ENCODE data around the gene PXDC1.
"Not testable (repeated sequence)": the region's sequence is repeated elsewhere in the genome, so short reads cannot be mapped to it uniquely, and the experiment has no call there.

Gene PXDC1

DNA sequence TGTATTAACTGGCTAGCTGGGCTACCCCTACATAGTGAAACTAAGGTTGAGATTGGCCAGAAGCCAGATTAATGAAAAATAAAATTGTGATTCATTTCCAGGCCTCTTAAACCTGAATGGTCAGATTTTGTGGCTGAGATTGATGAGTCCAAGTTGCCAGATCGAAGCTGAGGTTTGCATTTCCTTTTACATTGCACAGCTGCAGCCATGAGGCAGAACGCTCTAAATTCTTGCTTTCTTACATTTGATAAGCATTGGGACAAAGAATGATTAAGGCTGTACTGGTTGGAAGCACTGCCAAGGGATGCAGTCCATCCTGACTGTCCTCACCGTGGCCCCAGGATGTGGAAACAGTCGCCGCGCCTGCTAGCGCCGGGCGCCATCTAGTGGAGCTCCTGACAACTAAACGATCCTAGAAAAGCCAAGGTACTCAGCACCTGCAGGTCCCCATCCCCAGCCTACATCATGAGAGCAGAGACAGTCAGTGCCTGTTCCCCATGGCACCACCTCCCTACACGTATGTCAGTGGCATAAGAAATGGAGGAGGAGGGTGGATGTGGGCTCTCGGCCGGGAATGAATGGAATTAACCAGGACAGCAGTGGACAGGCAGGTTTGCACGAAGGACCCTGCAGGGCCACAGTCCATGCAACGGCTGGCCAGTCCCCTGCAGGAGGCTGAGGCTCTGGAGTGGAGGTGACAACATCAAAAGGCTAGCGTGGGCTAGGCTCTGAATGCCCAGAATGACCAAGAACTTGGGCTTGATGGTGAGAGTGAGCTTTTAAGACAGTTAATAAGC lies 19.0 kb downstream of the PXDC1 start:
- peak; percentile 22 to 32 for DNase-seq (ENCODE audit: low read depth in 2 of 2)

DNA sequence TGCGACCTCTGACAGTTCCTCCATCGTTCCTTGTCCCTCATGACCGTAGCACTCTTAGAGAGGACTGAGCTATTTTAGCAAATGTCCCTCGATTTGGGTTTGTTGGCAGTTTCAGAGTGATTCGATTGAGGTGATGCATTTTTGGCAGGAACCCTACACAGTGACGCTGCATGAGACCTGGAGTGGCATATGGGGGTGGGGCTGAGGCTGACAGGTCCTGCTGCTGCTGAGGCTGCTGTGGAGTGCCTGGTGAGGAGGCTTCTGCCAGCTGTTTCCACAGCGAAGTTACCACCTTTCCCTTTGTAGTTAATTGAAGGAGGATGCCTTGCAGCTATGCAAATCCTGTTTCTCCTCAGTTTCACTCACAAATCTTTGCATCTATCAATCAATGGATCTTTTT lies 19.8 kb downstream of the PXDC1 start:
- DNase-seq (ENCODE audit: low read depth in 2 of 2): no peak

- no peak for DNase-seq (ENCODE audit: low read depth in 2 of 2)
Observed at GRCh38 chr6:3729603-3730344, 21.7 kb downstream of the PXDC1 start.

GRCh38 chr6:3727593-3728108 lies 23.9 kb downstream of the PXDC1 start:
- DNase-seq (ENCODE audit: low read depth in 2 of 2): no peak

- no peak for DNase-seq (ENCODE audit: low read depth in 2 of 2)
Observed at GRCh38 chr6:3727036-3727435, 24.5 kb downstream of the PXDC1 start.

- DNase-seq (ENCODE audit: low read depth in 2 of 2): no peak
Observed at GRCh38 chr6:3726421-3726820, 25.1 kb downstream of the PXDC1 start.

GRCh38 chr6:3725145-3726047 lies 26.1 kb downstream of the PXDC1 start:
- no peak for DNase-seq (ENCODE audit: low read depth in 2 of 2)

DNA sequence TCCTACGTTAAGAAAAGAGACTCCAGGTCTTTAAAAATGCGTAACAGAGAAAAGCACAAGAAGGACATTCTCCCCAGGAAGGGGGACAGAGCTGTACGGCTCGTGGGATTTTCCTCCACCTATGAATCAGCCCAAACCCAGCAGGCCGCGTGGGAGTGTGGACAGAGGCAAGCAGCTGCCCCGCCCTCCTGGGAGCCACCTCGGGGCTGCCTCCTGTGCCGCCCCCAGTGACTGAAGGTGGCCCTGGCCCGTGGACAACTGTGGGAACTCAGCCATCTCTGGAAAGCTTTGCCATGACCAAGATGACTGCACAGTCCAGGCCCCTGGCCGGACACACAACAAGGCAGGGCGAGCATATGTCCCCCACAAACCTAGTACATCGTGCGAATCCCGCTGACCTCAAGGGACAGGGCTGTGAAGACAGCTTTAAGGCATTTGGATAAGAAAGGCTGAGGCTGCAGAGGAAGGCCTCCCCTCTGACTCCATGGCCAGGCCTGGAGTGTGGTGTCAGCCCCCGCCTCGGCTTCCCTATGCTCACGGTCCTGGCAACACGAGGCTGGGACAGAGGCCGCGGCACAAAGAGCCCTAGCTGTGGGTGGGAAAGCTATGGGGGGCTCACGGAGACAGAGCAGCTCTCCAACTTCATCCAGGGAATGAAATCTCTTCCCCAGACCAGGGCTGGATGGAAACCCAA lies 26.9 kb downstream of the PXDC1 start:
- DNase-seq (ENCODE audit: low read depth in 2 of 2): no peak

- DNase-seq (ENCODE audit: low read depth in 2 of 2): no peak
Observed at GRCh38 chr6:3723966-3724365, 27.5 kb downstream of the PXDC1 start.

DNA sequence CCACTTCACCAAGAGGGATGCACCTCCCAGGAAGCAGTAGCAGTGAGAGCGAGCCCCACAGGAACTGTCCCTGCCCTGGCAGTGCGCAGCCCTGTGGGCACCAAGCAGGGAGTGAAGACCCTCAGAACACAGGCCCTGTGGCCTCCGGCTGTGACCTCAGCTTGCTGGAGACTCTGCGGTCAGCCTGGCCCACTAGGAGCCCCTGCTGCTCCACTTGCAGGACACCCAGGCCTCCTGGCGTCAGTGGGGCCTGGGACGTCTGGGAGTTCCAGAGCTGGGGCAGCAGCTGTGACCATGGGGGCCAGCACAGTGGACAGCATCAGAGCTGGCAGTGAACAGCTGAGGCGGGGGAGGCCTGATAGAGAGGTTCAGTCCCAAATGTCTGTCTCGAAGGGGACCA lies 28.3 kb downstream of the PXDC1 start:
- DNase-seq (ENCODE audit: low read depth in 2 of 2): no peak

DNA sequence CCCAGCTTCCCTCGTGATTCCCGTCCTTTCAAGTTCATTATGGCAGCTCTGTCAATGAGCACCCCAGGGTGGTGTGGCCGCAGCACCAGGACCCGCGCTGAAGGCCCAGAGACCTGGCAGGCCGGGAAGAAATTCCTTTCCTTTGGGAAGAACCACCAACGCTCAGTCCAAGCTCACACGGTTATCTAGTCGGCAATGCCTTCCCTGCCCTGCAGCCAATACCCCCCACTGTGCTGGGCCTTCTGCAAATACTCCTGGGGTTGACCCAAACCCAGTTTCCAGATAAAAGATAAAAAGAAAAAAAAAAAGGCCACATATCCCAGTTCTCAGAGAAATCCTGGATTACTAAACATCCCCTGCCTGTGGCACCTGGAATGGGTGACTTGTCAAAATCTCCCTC lies 28.7 kb downstream of the PXDC1 start:
- no peak for DNase-seq (ENCODE audit: low read depth in 2 of 2)

DNA sequence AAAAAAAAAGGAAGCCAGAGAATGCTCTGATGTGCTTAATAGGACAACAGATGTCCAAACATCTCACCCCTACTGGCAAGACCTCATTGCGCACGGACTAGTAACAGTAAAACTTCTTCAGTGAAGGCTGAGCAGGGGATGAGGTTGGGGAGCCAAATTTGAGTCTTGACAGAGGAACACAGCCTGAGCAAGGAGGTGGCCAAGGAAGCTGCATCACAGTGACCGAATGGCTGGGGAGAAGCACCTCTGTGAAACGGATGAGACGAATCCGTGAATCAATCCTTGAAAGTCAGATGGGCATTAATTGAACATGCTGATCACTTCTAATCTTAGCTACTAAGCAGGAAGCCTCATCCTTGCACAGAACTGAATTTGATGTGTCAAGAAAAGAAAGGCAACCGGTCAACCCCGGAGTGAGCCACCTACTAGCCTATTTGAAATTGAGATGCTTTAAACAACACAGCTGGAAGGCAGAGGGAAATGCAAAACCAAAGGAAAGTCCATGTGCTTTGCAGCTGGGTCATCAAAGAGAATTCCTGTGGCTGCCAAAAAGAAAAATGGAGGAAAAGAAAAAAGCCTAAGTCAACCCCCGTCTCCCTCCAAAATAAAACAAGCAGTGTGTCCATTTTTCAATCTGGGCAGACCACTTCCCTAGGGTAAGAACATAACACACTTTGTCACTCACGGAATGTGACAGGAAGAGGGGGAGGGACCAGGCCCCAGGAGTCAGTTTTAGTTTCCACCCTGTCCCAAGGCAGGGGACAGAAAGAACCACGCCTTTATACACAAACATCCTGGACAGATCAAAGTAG lies 29.5 kb downstream of the PXDC1 start:
- no peak for DNase-seq (ENCODE audit: low read depth in 2 of 2)

GRCh38 chr6:3720770-3721169 lies 30.7 kb downstream of the PXDC1 start:
- not testable (repeated sequence) for DNase-seq (ENCODE audit: low read depth in 2 of 2)

GRCh38 chr6:3719462-3720308 lies 31.8 kb downstream of the PXDC1 start:
- no peak for DNase-seq (ENCODE audit: low read depth in 2 of 2)

- DNase-seq (ENCODE audit: low read depth in 2 of 2): no peak
Observed at GRCh38 chr6:3718407-3718806, 33.1 kb downstream of the PXDC1 start.

GRCh38 chr6:3715285-3715684 lies 36.2 kb downstream of the PXDC1 start:
- DNase-seq (ENCODE audit: low read depth in 2 of 2): no peak

DNA sequence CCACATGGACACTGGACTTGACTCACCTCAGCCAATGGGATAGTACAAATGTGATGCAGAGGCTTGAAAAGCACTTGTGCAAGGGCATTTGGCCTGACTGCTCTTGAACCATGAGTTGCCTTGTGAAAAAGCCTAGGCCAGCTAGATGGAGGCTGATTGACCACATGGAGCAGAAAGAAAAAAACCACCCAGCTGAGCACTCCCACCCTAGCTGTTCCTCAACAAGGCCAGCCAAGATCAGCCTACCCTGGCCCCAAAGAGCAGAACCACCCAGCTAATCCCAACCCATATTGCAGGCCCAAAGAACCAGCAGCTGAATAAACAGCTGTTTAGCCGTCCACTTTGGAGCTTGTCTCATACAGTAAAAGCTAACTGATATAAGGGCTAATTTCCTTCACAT lies 36.7 kb downstream of the PXDC1 start:
- no peak for DNase-seq (ENCODE audit: low read depth in 2 of 2)

DNA sequence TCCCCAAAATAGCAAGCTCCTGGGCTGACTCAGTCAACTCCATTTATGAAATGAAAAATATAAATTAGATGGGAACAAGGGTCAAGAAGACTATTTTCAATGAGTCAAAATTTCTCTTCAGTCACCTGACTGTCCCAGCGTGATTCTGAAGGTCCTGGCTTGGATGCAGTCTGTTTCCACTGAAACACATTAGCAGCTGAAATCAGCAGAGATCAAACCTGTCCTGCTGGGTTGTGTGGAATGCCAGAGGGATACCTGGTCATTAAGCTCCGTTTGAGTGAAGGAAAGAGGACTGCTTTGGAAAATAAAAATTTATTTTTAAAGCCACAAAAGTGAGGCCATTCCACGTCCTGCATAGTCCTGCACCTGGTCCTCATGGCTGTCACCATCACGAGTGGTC lies 37.4 kb downstream of the PXDC1 start:
- DNase-seq (ENCODE audit: low read depth in 2 of 2): no peak

DNA sequence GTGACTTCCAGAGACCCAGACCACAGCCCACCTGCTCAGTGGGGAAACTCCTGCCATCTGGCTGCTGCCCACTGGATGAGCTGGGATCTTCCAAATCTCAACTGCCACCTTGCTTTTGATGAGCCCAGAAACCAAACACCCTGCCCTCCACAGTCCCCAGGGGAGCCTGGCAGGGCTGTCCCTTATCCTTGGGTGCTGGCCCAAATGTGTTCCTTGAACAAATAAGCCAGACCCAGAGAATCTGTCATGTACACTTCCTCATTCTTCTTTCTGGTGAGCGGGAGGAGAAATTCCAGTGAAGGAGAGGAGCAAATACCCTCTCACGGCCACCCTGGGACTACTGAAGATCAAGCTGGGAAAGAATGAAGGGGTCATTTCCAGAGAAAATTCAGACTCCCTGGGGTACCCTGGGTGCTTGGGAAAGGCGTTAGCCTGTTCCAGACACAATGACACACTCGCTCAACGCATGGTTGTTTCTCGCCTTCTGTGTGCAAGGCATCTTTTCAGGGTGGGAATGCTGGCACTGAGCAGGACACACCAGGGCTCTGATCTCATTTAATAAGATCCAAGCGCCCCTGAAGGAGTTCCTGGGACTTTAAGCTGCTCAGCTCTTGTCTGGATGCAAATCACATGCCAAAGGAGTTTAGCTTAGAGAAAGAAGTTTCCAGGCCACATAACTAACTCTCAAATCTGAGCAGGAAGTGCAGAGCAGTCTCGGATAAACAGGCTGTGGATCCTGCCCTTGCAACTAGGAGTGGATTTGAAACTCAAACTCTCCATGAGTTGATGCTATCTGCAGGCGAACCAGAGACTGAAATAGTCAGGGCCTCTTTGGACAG lies 38.5 kb downstream of the PXDC1 start:
- no peak for DNase-seq (ENCODE audit: low read depth in 2 of 2)
